ENCODE data around the gene OVCA2.

DNA sequence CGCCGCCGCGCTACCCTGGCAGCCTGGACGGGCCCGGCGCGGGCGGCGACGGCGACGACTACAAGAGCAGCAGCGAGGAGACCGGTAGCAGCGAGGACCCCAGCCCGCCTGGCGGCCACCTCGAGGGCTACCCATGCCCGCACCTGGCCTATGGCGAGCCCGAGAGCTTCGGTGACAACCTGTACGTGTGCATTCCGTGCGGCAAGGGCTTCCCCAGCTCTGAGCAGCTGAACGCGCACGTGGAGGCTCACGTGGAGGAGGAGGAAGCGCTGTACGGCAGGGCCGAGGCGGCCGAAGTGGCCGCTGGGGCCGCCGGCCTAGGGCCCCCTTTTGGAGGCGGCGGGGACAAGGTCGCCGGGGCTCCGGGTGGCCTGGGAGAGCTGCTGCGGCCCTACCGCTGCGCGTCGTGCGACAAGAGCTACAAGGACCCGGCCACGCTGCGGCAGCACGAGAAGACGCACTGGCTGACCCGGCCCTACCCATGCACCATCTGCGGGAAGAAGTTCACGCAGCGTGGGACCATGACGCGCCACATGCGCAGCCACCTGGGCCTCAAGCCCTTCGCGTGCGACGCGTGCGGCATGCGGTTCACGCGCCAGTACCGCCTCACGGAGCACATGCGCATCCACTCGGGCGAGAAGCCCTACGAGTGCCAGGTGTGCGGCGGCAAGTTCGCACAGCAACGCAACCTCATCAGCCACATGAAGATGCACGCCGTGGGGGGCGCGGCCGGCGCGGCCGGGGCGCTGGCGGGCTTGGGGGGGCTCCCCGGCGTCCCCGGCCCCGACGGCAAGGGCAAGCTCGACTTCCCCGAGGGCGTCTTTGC lies 16.2 kb downstream of the OVCA2 start:
- TF ChIP-seq POLR2AphosphoS5 (IDR thresholded peaks at IDR 0.05; ENCODE audit: insufficient read depth, low read depth, low read length) (peak; percentile 14), EZH2 (IDR thresholded peaks at IDR 0.05; ENCODE audit: borderline replicate concordance, low read depth, low read length, severe bottlenecking) (no peak), POLR2A (IDR thresholded peaks at IDR 0.05; ENCODE audit: low read depth, low read length) (no peak), FOS (IDR thresholded peaks at IDR 0.05; ENCODE audit: borderline replicate concordance, insufficient read depth, low read length) (no peak), JUN (IDR thresholded peaks at IDR 0.05; ENCODE audit: borderline replicate concordance, insufficient read depth, insufficient read length, low read depth) (no peak), GATA2 (IDR thresholded peaks at IDR 0.05; ENCODE audit: insufficient read depth, insufficient read length, low read depth, low read length) (no peak), MAX (IDR thresholded peaks at IDR 0.05; ENCODE audit: insufficient read depth, insufficient read length) (no peak)
- TF ChIP-seq, protein P1, sequence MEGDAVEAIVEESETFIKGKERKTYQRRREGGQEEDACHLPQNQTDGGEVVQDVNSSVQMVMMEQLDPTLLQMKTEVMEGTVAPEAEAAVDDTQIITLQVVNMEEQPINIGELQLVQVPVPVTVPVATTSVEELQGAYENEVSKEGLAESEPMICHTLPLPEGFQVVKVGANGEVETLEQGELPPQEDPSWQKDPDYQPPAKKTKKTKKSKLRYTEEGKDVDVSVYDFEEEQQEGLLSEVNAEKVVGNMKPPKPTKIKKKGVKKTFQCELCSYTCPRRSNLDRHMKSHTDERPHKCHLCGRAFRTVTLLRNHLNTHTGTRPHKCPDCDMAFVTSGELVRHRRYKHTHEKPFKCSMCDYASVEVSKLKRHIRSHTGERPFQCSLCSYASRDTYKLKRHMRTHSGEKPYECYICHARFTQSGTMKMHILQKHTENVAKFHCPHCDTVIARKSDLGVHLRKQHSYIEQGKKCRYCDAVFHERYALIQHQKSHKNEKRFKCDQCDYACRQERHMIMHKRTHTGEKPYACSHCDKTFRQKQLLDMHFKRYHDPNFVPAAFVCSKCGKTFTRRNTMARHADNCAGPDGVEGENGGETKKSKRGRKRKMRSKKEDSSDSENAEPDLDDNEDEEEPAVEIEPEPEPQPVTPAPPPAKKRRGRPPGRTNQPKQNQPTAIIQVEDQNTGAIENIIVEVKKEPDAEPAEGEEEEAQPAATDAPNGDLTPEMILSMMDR (IDR thresholded peaks at IDR 0.05; ENCODE audit: extremely low read depth in 1 of 2, insufficient read depth in 1 of 2, low read depth in 1 of 2, low read length in 2 of 2), result no peak

Measured in endothelial cell of umbilical vein (primary cell).